ENCODE measurements around the gene FOXQ1. TPM values are rescaled to one million over a fixed set of nuclear protein-coding genes. Genes with fewer than 3 reads are reported as not detected.
A peak's percentile ranks its signal among the peaks of the same experiment; 100 is the strongest.

The FOXQ1 gene
- total and polyA plus RNA-seq, 2 of the 13 experiments (the other 11 are each of a cell fraction or from before 2014, with no cell fraction given) = 35.2 to 39.8 TPM

DNA sequence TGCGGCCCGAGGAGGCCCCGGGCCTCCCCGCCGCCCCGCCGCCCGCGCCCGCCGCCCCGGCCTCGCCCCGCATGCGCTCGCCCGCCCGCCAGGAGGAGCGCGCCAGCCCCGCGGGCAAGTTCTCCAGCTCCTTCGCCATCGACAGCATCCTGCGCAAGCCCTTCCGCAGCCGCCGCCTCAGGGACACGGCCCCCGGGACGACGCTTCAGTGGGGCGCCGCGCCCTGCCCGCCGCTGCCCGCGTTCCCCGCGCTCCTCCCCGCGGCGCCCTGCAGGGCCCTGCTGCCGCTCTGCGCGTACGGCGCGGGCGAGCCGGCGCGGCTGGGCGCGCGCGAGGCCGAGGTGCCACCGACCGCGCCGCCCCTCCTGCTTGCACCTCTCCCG is 1.5 kb downstream of the FOXQ1 start (continued):
- TF ChIP-seq PHF8 (CRISPR knock-in tag; IDR thresholded peaks at IDR 0.05) (peak; percentile 42; the same call in 1 of the 2 replicates), ZNF597 (CRISPR knock-in tag; IDR thresholded peaks at IDR 0.05) (no peak), ZNF790 (CRISPR knock-in tag; IDR thresholded peaks at IDR 0.05; ENCODE audit: borderline replicate concordance) (no peak), RNF2 (conservative IDR thresholded peaks at IDR 0.05; ENCODE audit: low read depth) (no peak), MBNL3 (CRISPR knock-in tag; conservative IDR thresholded peaks at IDR 0.05) (no peak), ZNF331 (CRISPR knock-in tag; IDR thresholded peaks at IDR 0.05) (no peak), CEBPG (CRISPR knock-in tag; IDR thresholded peaks at IDR 0.05) (no peak), ZNF746 (CRISPR knock-in tag; IDR thresholded peaks at IDR 0.05) (no peak), ZFP36L1 (CRISPR knock-in tag; IDR thresholded peaks at IDR 0.05) (no peak), ZFP62 (CRISPR knock-in tag; IDR thresholded peaks at IDR 0.05) (no peak), HINFP (CRISPR knock-in tag; IDR thresholded peaks at IDR 0.05; ENCODE audit: low read depth) (0 out of 2 replicates have a peak, but pooled peaks have one; percentile 15), KDM2A (CRISPR knock-in tag; IDR thresholded peaks at IDR 0.05; ENCODE audit: borderline replicate concordance, low read depth) (peak; percentile 43; the same call in 1 of the 2 replicates), ATAD3A (CRISPR knock-in tag; IDR thresholded peaks at IDR 0.05) (no peak), LRRFIP1 (CRISPR knock-in tag; conservative IDR thresholded peaks at IDR 0.05) (no peak), HOMEZ (CRISPR knock-in tag; IDR thresholded peaks at IDR 0.05; ENCODE audit: low read depth) (no peak), SRSF9 (IDR thresholded peaks at IDR 0.05; ENCODE audit: borderline replicate concordance, insufficient read depth, low read depth, low read length, poor library complexity, severe bottlenecking) (no peak), ZNF496 (CRISPR knock-in tag; IDR thresholded peaks at IDR 0.05; ENCODE audit: insufficient replicate concordance) (no peak), ZNF432 (CRISPR knock-in tag; IDR thresholded peaks at IDR 0.05; ENCODE audit: borderline replicate concordance) (no peak), ZNF75D (CRISPR knock-in tag; IDR thresholded peaks at IDR 0.05; ENCODE audit: borderline replicate concordance) (no peak), GATA4 (IDR thresholded peaks at IDR 0.05; ENCODE audit: borderline replicate concordance, low read depth) (no peak)
- TF ChIP-seq, protein P1, sequence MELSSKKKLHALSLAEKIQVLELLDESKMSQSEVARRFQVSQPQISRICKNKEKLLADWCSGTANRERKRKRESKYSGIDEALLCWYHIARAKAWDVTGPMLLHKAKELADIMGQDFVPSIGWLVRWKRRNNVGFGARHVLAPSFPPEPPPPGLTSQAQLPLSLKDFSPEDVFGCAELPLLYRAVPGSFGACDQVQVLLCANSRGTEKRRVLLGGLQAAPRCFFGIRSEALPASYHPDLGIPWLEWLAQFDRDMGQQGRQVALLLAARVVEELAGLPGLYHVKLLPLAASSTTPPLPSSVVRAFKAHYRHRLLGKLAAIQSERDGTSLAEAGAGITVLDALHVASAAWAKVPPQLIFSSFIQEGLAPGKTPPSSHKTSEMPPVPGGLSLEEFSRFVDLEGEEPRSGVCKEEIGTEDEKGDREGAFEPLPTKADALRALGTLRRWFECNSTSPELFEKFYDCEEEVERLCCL (CRISPR knock-in tag; IDR thresholded peaks at IDR 0.05; ENCODE audit: borderline replicate concordance) = no peak
- TF ChIP-seq, protein P2, sequence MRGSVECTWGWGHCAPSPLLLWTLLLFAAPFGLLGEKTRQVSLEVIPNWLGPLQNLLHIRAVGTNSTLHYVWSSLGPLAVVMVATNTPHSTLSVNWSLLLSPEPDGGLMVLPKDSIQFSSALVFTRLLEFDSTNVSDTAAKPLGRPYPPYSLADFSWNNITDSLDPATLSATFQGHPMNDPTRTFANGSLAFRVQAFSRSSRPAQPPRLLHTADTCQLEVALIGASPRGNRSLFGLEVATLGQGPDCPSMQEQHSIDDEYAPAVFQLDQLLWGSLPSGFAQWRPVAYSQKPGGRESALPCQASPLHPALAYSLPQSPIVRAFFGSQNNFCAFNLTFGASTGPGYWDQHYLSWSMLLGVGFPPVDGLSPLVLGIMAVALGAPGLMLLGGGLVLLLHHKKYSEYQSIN (CRISPR knock-in tag; IDR thresholded peaks at IDR 0.05; ENCODE audit: borderline replicate concordance) = no peak
